Suppressor macrophage treated with lipopolysaccharide for 1 hour (primary cell): ENCODE results near the gene AOAH.
A peak's percentile ranks its signal among the peaks of the same experiment; 100 is the strongest.

ENCODE experiments used
- DNase-seq, 3 donors: peaks; one replicate each; pipeline ENCODE4 v3.0.0-alpha.2; 2020 to 2022

Gene AOAH

DNA sequence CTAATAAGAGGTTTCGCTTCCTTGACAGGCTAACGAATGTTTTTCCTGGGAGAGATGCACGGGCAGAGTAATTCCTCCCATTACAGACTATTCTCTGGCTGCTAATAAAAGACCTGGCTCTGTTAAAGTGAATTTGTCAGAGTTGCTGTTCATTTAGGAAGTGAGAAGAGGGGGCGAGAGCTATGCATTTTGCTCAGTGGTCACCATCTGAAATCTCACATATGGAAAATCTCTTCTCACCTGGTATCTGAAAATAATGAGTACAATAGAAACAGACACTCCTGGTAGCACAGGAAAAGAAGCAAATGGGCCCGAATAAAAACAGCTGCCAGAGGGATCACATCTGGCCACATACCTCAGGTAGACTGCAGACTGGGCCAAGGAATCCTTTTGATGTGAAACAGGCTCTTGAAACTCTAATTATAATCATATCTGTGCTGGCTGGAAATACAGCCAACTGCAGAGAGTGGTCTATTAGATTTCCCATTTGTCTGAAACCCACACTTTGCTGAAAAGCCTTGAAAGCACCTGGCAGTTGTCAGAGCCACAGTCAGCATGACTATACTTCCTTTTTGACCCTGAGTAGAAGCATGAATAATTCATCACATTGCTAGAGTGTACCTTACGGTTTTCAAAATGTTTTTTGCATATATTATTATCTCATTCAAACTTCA is 33.6 kb downstream of the AOAH start:
- no peak for DNase-seq

GRCh38 chr7:36690041-36690440 is 34.3 kb downstream of the AOAH start:
- DNase-seq, result no peak

GRCh38 chr7:36686499-36686898 is 37.8 kb downstream of the AOAH start:
- peak; percentile 25 to 49 (median 41) for DNase-seq

DNA sequence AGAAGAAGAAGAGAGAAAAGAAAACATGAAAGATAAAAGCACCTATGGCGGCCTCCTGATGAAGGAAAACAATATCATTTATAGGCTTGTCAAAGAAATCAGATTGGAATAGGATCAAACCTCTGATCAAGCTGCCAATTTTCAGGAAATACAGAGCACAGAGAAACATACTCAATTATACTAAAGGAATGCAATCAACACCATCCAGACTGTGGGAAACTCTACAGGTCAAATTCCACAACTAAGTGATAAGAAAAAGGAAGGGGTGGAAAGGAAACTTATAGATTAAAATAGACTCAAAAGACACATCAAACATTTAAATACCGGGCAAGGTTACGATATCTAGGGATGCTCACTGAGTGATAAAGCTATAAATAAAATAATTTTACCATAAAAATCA is 39.3 kb downstream of the AOAH start:
- no peak for DNase-seq

DNA sequence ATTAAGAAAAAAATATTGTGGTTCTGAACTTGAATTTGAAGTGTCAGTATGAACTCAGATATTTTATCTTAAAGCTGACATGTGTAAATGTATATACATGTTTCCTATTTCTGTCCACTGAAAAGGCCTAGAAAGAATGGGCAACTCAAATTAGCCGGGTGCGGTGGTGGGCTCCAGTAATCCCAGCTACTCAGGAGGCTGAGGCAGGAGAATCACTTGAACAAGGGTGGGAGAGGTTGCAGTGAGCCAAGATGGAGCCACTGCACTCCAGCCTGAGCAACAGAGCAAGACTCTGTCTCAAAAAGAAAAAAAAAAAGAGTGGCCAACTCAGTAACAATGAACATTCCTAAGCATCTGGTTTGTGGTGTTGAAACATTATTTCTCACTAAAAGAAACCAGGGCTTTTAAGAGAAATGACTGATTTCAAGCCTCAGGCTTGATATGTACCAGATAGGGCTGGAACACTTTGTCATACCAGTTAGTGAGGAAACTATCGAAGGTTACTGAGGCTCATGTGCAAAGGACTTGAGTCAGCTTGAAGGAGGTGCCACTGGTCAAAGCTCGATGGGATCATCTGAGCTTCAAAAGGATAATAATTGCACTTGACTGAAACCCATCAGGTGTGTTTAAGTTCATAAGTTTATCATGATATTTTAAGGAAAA is 40.5 kb downstream of the AOAH start:
- DNase-seq, result no peak

GRCh38 chr7:36683111-36683510 is 41.2 kb downstream of the AOAH start:
- no peak for DNase-seq

- no peak for DNase-seq
These were observed 42.2 kb downstream of the AOAH start for GRCh38 chr7:36682102-36682501.

DNA sequence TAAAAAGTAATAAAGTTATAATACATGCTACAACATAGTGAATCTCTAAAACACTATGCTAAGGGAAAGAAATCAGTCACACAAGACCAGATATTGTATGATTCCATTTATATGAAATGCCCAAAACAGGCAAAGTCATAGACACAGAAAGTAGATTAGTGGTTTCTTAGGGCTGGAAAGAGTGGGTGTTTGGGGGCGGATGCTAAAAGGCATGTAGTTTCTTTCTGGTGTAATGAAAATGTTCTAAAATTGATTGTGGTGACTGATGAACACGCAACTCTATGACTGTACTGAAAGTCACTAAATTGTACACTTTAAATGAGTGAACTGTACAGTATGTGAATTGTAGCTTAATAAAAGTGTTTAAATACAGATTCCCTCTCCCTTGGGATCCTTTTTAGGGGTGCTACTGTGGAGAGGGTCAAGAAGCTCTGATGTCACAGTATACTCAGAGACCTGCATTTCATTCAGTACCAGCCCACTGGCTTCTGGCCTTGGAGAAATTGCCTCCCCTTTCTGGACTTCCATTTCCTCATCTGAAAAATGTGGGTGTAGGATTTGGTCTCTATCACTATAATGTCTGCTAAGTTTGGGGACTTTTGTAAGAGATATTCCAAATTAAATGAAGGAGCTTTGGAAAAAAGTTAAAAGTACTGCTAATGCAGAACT is 46.4 kb downstream of the AOAH start:
- peak; percentile 43 to 57 (median 54) for DNase-seq

GRCh38 chr7:36673703-36674102 is 50.6 kb downstream of the AOAH start:
- peak in 1 of 3 donors; percentile 44 for DNase-seq

- DNase-seq, result no peak
These were observed 52.9 kb downstream of the AOAH start for GRCh38 chr7:36671432-36671829.

GRCh38 chr7:36670585-36671431 is 53.5 kb downstream of the AOAH start:
- DNase-seq, result peak; percentile 77 to 84 (median 77)

DNA sequence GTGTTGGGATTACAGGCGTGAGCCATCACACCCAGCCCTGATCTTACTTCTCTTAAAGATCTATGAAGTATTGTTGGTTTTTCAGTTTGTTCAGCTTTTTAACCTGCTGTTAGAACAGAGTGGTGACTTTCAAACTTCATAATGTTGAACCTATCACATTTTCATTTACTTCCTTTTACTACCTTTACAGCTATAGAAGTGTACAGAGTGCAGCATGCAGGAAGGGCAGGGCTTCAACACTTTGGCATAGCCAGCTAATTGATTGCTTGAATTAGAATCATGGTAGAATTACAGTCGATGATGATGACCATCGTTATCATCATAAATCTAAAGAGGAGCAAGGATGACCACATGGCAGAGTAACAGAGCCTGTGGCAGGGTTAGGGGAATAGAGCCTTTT is 55.5 kb downstream of the AOAH start:
- DNase-seq, result no peak

DNA sequence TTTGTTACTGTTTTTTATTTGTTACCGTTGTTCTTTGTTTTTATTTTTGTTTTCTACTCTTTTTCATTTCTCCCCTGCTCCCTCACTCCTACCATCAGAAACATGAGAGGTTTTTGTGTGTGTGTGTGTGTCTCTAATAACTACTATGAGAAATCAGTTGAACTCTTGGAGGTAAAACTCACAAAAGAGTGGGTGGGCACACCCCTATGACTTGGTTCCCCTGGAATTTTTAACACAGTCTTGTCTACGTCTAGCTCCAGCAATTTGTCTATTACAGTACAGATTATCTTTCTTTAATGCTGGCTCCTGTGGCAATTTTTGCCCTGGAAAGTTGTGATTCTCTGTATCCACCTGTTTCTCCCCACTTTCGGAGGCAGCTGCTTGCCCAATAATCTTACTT is 56.2 kb downstream of the AOAH start:
- DNase-seq, result no peak

DNA sequence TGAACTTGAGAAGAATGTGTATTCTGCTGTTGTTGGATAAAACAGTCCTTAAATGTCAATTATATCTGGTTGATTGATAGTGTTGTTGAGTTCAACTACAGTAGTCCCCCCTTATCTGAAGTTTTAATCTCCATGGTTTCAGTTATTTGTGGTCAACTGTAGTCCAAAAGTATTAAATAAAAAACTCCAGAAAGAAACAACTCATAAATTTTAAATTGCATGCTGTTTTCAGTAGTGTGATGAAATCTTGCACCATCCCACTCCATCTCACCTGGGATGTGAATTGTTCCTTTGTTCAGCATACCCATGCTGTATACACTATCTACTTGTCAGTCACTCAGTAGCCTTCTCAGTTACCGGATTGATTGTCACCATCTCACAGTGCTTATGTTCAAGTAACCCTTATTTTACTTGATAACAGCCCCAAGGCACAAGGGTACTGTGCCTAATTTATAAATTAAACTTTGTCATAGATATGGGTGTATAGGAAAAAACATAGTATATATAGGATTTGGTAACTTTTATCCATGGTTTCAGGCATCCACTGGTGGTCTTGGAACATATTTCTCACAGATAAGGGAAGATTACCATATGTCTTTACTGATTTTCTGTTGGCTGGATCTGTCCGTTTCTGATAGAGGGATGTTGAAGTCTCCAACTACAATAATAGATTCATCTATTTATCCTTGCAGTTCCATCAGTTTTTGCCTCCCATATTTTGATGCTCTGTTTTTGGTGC is 57.1 kb downstream of the AOAH start:
- DNase-seq, result no peak

DNA sequence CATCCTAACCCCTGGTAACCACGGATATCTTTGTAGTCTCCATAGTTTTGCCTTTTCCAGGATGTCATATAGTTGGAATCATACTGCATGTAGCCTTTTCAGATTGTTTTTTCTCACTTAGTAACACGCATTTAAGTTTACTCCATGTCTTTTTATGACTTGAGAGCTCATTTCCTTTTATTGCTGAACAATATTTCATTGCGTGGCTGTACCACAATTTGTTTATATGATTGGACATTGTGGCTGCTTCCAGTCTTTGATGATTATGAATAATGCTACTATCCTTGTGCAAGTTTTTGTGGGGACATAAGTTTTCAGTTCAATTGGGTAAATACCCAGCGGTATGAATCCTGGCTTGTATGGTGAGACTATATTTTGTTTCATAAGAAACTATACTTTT is 60.8 kb downstream of the AOAH start:
- DNase-seq, result no peak

DNA sequence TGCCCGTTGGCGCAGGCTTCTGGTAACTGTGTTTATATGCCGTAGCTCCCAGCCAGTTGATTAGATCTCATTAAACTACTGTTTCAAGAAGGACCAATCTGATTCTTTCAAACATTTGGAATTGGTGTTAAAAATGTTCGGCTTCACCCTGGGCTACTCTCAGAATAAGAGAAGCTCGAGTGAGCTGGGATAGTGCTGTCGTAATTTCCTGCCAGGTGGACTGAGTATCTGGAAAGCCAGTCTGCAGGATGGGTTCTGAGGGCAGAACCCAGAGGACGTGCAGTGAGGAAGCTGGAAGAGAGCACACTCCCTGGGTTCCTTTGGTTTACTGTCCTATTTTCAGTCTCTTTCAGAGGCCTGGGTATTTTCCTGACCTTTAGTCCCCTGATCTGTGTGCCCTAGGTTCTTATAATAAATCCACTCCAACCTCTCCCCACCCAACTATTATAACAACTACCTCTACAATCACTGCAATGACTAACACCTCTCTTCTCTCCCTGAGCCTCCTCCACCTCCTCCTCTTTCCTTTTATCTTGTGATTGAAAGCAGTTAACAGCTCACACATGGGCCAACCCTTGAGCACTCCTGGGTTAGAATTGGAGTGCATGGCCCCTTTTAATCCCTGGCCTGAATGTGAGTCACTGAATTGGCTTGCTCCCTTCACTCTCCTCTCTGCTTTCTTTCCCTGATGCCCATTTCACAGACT is 63.0 kb downstream of the AOAH start:
- DNase-seq, result no peak

DNA sequence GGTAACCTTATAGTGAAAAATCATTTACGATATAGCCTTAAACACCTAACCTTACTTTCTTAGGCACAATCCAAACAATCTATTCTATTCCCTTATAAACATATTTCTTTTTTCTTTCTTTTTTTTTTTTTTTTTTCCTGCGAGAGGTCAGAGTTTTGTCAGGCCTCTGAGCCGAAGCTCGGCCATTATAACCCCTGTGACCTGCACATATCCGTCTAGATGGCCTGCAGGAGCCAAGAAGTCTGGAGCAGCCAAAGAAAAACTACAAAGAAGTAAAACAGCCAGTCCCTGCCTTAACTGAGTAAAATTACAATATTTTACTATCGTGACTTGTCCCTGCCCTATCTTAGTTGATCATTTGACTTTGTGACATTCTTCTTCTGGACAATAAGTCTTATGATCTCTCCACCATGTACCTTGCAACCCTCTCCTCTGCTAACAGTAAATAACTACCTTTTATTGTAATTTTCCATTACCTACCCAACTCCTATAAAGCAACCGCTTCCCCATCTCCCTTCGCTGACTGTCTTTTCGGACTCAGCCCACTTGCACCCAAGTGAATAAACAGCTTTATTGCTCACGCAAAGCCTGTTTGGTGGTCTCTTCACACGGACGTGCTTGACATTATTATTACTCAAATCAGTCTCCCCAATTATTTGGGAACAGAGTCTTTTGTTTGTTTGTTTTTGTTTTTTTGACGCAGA is 64.5 kb downstream of the AOAH start:
- no peak for DNase-seq

- DNase-seq, result peak; percentile 75 to 81 (median 76)
These were observed 65.2 kb downstream of the AOAH start for GRCh38 chr7:36659172-36659516.

GRCh38 chr7:36658335-36659171 is 65.7 kb downstream of the AOAH start:
- peak; percentile 91 to 96 (median 93) for DNase-seq

GRCh38 chr7:36657036-36657660 is 67.1 kb downstream of the AOAH start:
- DNase-seq, result peak; percentile 74 to 84 (median 82)
